ENCODE results near the gene GGCX.

GGCX gene

GRCh38 chr2:85503851-85504777 is 57.2 kb downstream of the GGCX start:
- no peaks in the 10 kb centered on the region for H3K36me3 ChIP-seq (ENCODE audit: control insufficient read depth, insufficient read depth, low read length)
- no peak for DNase-seq (ENCODE audit: extremely low read depth, insufficient read length)
- H3K4me3 ChIP-seq (replicated peaks; ENCODE audit: low read depth, low read length): no peak overlapping the region
- TF ChIP-seq CTCF (IDR thresholded peaks at IDR 0.05; ENCODE audit: insufficient read depth, low read length, poor library complexity, severe bottlenecking): no peak
- H3K27me3 ChIP-seq (replicated peaks; ENCODE audit: control insufficient read depth, insufficient read depth, low read length): no peaks in the 10 kb centered on the region

- Histone ChIP-seq H3K4me3 (replicated peaks; ENCODE audit: low read depth, low read length) (no peak overlapping the region), H3K36me3 (ENCODE audit: control insufficient read depth, insufficient read depth, low read length) (no peaks in the 10 kb centered on the region), H3K27me3 (replicated peaks; ENCODE audit: control insufficient read depth, insufficient read depth, low read length) (no peaks in the 10 kb centered on the region)
- DNase-seq (ENCODE audit: extremely low read depth, insufficient read length): no peak
- no peak for TF ChIP-seq CTCF (IDR thresholded peaks at IDR 0.05; ENCODE audit: insufficient read depth, low read length, poor library complexity, severe bottlenecking)
Measured at GRCh38 chr2:85503168-85503850, 58.0 kb downstream of the GGCX start.

- no peak overlapping the region for H3K4me3 ChIP-seq (replicated peaks; ENCODE audit: low read depth, low read length)
- no peaks in the 10 kb centered on the region for H3K36me3 ChIP-seq (ENCODE audit: control insufficient read depth, insufficient read depth, low read length)
- no peak for TF ChIP-seq CTCF (IDR thresholded peaks at IDR 0.05; ENCODE audit: insufficient read depth, low read length, poor library complexity, severe bottlenecking)
- DNase-seq (ENCODE audit: extremely low read depth, insufficient read length): no peak
- no peaks in the 10 kb centered on the region for H3K27me3 ChIP-seq (replicated peaks; ENCODE audit: control insufficient read depth, insufficient read depth, low read length)
Measured at GRCh38 chr2:85502720-85503119, 58.6 kb downstream of the GGCX start.

GRCh38 chr2:85501248-85501647 is 60.0 kb downstream of the GGCX start:
- H3K36me3 ChIP-seq (ENCODE audit: control insufficient read depth, insufficient read depth, low read length): no peaks in the 10 kb centered on the region
- no peak overlapping the region for H3K4me3 ChIP-seq (replicated peaks; ENCODE audit: low read depth, low read length)
- no peak for DNase-seq (ENCODE audit: extremely low read depth, insufficient read length)
- no peak for TF ChIP-seq CTCF (IDR thresholded peaks at IDR 0.05; ENCODE audit: insufficient read depth, low read length, poor library complexity, severe bottlenecking)
- no peaks in the 10 kb centered on the region for H3K27me3 ChIP-seq (replicated peaks; ENCODE audit: control insufficient read depth, insufficient read depth, low read length)

GRCh38 chr2:85497944-85498630 is 63.2 kb downstream of the GGCX start:
- Histone ChIP-seq H3K36me3 (ENCODE audit: control insufficient read depth, insufficient read depth, low read length) (no peaks in the 10 kb centered on the region), H3K4me3 (replicated peaks; ENCODE audit: low read depth, low read length) (no peak overlapping the region), H3K27me3 (replicated peaks; ENCODE audit: control insufficient read depth, insufficient read depth, low read length) (no peaks in the 10 kb centered on the region)
- no peak for TF ChIP-seq CTCF (IDR thresholded peaks at IDR 0.05; ENCODE audit: insufficient read depth, low read length, poor library complexity, severe bottlenecking)
- no peak for DNase-seq (ENCODE audit: extremely low read depth, insufficient read length)
